GM23338 (cell line): ENCODE measurements around the gene LAMA4. TPM values are rescaled to one million over a fixed set of nuclear protein-coding genes. Genes with fewer than 3 reads are reported as not detected.

Experiments used
- ATAC-seq: fragments of 200-7000 bp; cut with Tn5 transposase; 3 replicates; pipeline ENCODE4 v1.9.1; 2020
- DNase-seq: peaks from one replicate; pipeline ENCODE4 v3.0.0-alpha.2; 2015; ENCODE audit warnings: low spot score
- H2AFZ ChIP-seq: fragments of 200-600 bp; sonication (generic); 2 replicates; pipeline ENCODE4 v1.8.0; 2016; ENCODE audit warnings: antibody characterized with exemption, mild to moderate bottlenecking, moderate library complexity
- H3F3A ChIP-seq: fragments of 200-600 bp; sonication (generic); replicated peaks from 2 replicates; pipeline ENCODE4 v1.8.0; 2017; ENCODE audit warnings: antibody characterized with exemption, mixed run types, low read depth
- H3K27ac ChIP-seq: fragments of 200-600 bp; sonication (generic); 2 replicates; pipeline ENCODE4 v1.6.1; 2016; ENCODE audit warnings: low read depth
- H3K27me3 ChIP-seq: fragments of 200-600 bp; sonication (generic); 2 replicates; pipeline ENCODE4 v1.8.0; 2016; ENCODE audit warnings: mild to moderate bottlenecking, mixed run types, moderate library complexity; ENCODE audit not compliant: insufficient read depth
- H3K36me3 ChIP-seq: fragments of 200-600 bp; sonication (generic); 2 replicates; pipeline ENCODE4 v1.8.0; 2016; ENCODE audit warnings: mild to moderate bottlenecking; ENCODE audit not compliant: insufficient read depth
- H3K4me1 ChIP-seq: fragments of 200-600 bp; sonication (generic); 2 replicates; pipeline ENCODE4 v1.8.0; 2016; ENCODE audit warnings: mild to moderate bottlenecking, moderate library complexity; ENCODE audit not compliant: insufficient read depth
- H3K4me2 ChIP-seq: fragments of 200-600 bp; sonication (generic); 2 replicates; pipeline ENCODE4 v1.7.1; 2017; ENCODE audit warnings: mixed run types
- H3K4me3 ChIP-seq: fragments of 200-600 bp; sonication (generic); 2 replicates; pipeline ENCODE4 v1.6.1; 2016; ENCODE audit warnings: mixed run types
- H3K79me2 ChIP-seq: fragments of 200-600 bp; sonication (generic); replicated peaks from 2 replicates; pipeline ENCODE4 v1.8.0; 2017; ENCODE audit warnings: mild to moderate bottlenecking; ENCODE audit not compliant: insufficient read depth
- H3K9me2 ChIP-seq: fragments of 200-600 bp; sonication (generic); 2 replicates; pipeline ENCODE4 v1.8.0; 2017; ENCODE audit not compliant: insufficient read depth
- H4K20me1 ChIP-seq: fragments of 200-600 bp; sonication (generic); replicated peaks from 2 replicates; pipeline ENCODE4 v1.8.0; 2017; ENCODE audit warnings: mild to moderate bottlenecking; ENCODE audit not compliant: insufficient read depth
- H3K27ac Mint-ChIP-seq: 2 replicates; pipeline ENCODE4 v1.8.0; 2020; ENCODE audit warnings: inconsistent platforms, mild to moderate bottlenecking, moderate library complexity, mixed read lengths
- H3K27me3 Mint-ChIP-seq: 3 replicates; pipeline ENCODE4 v1.8.0; 2022; ENCODE audit warnings: low read depth, mild to moderate bottlenecking, moderate library complexity, mixed read lengths, inconsistent platforms; ENCODE audit not compliant: insufficient read depth, poor library complexity
- H3K36me3 Mint-ChIP-seq: 3 replicates; pipeline ENCODE4 v1.8.0; 2021; ENCODE audit warnings: low read depth, mild to moderate bottlenecking, inconsistent platforms, moderate library complexity, mixed read lengths
- H3K4me1 Mint-ChIP-seq: 3 replicates; pipeline ENCODE4 v1.8.0; 2020; ENCODE audit warnings: mild to moderate bottlenecking, inconsistent platforms, mixed read lengths
- H3K4me3 Mint-ChIP-seq: 3 replicates; pipeline ENCODE4 v1.8.0; 2021; ENCODE audit warnings: moderate library complexity, mild to moderate bottlenecking, inconsistent platforms, mixed read lengths
- H3K9me3 Mint-ChIP-seq: 3 replicates; pipeline ENCODE4 v1.8.0; 2020; ENCODE audit warnings: moderate library complexity, mild to moderate bottlenecking, inconsistent platforms, mixed read lengths
- CREB1 ChIP-seq: fragments of 250-450 bp; sonication (Bioruptor Pico); IDR thresholded peaks from 2 replicates; pipeline ENCODE4 v1.5.0; 2020; ENCODE audit warnings: low read depth, mild to moderate bottlenecking, moderate library complexity
- EZH2 ChIP-seq: fragments of 200-600 bp; sonication (generic); IDR thresholded peaks from one replicate; pipeline ENCODE4 v1.8.0; 2017; ENCODE audit warnings: antibody characterized with exemption, mild to moderate bottlenecking, low read depth; ENCODE audit not compliant: unreplicated experiment
- REST ChIP-seq: IDR thresholded peaks from one replicate; pipeline ENCODE4 v1.6.1; 2018; ENCODE audit warnings: antibody characterized with exemption; ENCODE audit not compliant: unreplicated experiment
- STAT1 ChIP-seq: IDR thresholded peaks from one replicate; pipeline ENCODE4 v1.6.1; 2016; ENCODE audit warnings: antibody characterized with exemption; ENCODE audit not compliant: unreplicated experiment
- ZNF114 ChIP-seq: fragments of 250-450 bp; sonication (Bioruptor Pico); IDR thresholded peaks from 2 replicates; pipeline ENCODE4 v1.5.0; 2020; ENCODE audit warnings: mild to moderate bottlenecking, moderate library complexity
- ZNF331 ChIP-seq: fragments of 250-450 bp; sonication (Bioruptor Pico); IDR thresholded peaks from 2 replicates; pipeline ENCODE4 v1.5.0; 2020; ENCODE audit warnings: low read depth, mild to moderate bottlenecking, moderate library complexity
- polyA plus RNA-seq: library from polyadenylated mRNA; unstranded; fragments of >200 nt; fragmentation: Nextera tagmentation; extraction: Ambion mirVana; gene quantifications from 2 replicates; pipeline ENCODE4 v1.2.1, GENCODE V29; 2016
- total RNA-seq: library from RNA; depleted of rRNA; stranded (reverse); fragments of >200 nt; shearing (Covaris generic); gene quantifications from 2 replicates; pipeline ENCODE4 v1.2.3, GENCODE V29; 2014
- TF ChIP-seq, protein P1 (sequence below): IDR thresholded peaks from 2 replicates; pipeline ENCODE4 v1.6.1; 2016; ENCODE audit warnings: antibody characterized with exemption
- TF ChIP-seq, protein P2 (sequence below): fragments of 250-450 bp; sonication (Bioruptor Pico); IDR thresholded peaks from 2 replicates; pipeline ENCODE4 v1.5.0; 2020; ENCODE audit warnings: mild to moderate bottlenecking, moderate library complexity

The LAMA4 gene
- total and polyA plus RNA-seq, 2 experiments from 2014 or later, result 1.7 to 2.8 TPM

- Histone ChIP-seq H3K4me1 (peaks cover 10% of the 10 kb centered on the region), H3K9me2 (no peaks in the 10 kb centered on the region), H3K27ac (no peak overlapping the region), H3K4me3 (no peak overlapping the region), H3K36me3 (no peaks in the 10 kb centered on the region), H3F3A (no peaks in the 10 kb centered on the region), H4K20me1 (no peaks in the 10 kb centered on the region), H3K4me2 (no peak overlapping the region), H3K79me2 (no peaks in the 10 kb centered on the region), H3K27me3 (peaks cover 15% of the 10 kb centered on the region), H2AFZ (no peak overlapping the region)
- Mint-ChIP-seq H3K36me3 (no peaks in the 10 kb centered on the region), H3K9me3 (no peaks in the 10 kb centered on the region), H3K4me3 (no peak overlapping the region), H3K27me3 (peaks cover 16% of the 10 kb centered on the region), H3K4me1 (peaks cover 12% of the 10 kb centered on the region), H3K27ac (no peak overlapping the region)
- ATAC-seq (no peak), DNase-seq (no peak)
- TF ChIP-seq, protein P1, sequence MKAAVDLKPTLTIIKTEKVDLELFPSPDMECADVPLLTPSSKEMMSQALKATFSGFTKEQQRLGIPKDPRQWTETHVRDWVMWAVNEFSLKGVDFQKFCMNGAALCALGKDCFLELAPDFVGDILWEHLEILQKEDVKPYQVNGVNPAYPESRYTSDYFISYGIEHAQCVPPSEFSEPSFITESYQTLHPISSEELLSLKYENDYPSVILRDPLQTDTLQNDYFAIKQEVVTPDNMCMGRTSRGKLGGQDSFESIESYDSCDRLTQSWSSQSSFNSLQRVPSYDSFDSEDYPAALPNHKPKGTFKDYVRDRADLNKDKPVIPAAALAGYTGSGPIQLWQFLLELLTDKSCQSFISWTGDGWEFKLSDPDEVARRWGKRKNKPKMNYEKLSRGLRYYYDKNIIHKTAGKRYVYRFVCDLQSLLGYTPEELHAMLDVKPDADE, result no peak
- TF ChIP-seq ZNF114 (CRISPR knock-in tag), result no peak
- TF ChIP-seq REST, result no peak
- no peak for TF ChIP-seq EZH2
- TF ChIP-seq, protein P2, sequence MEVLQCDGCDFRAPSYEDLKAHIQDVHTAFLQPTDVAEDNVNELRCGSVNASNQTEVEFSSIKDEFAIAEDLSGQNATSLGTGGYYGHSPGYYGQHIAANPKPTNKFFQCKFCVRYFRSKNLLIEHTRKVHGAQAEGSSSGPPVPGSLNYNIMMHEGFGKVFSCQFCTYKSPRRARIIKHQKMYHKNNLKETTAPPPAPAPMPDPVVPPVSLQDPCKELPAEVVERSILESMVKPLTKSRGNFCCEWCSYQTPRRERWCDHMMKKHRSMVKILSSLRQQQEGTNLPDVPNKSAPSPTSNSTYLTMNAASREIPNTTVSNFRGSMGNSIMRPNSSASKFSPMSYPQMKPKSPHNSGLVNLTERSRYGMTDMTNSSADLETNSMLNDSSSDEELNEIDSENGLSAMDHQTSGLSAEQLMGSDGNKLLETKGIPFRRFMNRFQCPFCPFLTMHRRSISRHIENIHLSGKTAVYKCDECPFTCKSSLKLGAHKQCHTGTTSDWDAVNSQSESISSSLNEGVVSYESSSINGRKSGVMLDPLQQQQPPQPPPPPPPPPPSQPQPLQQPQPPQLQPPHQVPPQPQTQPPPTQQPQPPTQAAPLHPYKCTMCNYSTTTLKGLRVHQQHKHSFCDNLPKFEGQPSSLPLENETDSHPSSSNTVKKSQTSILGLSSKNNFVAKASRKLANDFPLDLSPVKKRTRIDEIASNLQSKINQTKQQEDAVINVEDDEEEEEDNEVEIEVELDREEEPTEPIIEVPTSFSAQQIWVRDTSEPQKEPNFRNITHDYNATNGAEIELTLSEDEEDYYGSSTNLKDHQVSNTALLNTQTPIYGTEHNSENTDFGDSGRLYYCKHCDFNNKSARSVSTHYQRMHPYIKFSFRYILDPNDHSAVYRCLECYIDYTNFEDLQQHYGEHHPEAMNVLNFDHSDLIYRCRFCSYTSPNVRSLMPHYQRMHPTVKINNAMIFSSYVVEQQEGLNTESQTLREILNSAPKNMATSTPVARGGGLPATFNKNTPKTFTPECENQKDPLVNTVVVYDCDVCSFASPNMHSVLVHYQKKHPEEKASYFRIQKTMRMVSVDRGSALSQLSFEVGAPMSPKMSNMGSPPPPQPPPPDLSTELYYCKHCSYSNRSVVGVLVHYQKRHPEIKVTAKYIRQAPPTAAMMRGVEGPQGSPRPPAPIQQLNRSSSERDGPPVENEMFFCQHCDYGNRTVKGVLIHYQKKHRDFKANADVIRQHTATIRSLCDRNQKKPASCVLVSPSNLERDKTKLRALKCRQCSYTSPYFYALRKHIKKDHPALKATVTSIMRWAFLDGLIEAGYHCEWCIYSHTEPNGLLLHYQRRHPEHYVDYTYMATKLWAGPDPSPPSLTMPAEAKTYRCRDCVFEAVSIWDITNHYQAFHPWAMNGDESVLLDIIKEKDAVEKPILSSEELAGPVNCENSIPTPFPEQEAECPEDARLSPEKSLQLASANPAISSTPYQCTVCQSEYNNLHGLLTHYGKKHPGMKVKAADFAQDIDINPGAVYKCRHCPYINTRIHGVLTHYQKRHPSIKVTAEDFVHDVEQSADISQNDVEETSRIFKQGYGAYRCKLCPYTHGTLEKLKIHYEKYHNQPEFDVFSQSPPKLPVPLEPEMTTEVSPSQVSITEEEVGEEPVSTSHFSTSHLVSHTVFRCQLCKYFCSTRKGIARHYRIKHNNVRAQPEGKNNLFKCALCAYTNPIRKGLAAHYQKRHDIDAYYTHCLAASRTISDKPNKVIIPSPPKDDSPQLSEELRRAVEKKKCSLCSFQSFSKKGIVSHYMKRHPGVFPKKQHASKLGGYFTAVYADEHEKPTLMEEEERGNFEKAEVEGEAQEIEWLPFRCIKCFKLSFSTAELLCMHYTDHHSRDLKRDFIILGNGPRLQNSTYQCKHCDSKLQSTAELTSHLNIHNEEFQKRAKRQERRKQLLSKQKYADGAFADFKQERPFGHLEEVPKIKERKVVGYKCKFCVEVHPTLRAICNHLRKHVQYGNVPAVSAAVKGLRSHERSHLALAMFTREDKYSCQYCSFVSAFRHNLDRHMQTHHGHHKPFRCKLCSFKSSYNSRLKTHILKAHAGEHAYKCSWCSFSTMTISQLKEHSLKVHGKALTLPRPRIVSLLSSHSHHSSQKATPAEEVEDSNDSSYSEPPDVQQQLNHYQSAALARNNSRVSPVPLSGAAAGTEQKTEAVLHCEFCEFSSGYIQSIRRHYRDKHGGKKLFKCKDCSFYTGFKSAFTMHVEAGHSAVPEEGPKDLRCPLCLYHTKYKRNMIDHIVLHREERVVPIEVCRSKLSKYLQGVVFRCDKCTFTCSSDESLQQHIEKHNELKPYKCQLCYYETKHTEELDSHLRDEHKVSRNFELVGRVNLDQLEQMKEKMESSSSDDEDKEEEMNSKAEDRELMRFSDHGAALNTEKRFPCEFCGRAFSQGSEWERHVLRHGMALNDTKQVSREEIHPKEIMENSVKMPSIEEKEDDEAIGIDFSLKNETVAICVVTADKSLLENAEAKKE (CRISPR knock-in tag), result no peak
- no peak for TF ChIP-seq STAT1
- no peak for TF ChIP-seq CREB1 (CRISPR knock-in tag)
- TF ChIP-seq ZNF331 (CRISPR knock-in tag), result no peak
These were observed 4.9 kb upstream of the LAMA4 start for GRCh38 chr6:112259337-112259675.
